ENCODE measurements around the gene LIN52.

Gene LIN52

GRCh38 chr14:74239848-74240793 is 155.4 kb downstream of the LIN52 start:
- no peak for DNase-seq

GRCh38 chr14:74240794-74241651 is 156.3 kb downstream of the LIN52 start:
- no peak for DNase-seq

GRCh38 chr14:74241652-74242017 is 156.9 kb downstream of the LIN52 start:
- DNase-seq = no peak

- DNase-seq = no peak
These were observed 157.4 kb downstream of the LIN52 start for GRCh38 chr14:74242021-74242779.

- DNase-seq = no peak
These were observed 158.0 kb downstream of the LIN52 start for GRCh38 chr14:74242780-74243042.

GRCh38 chr14:74243051-74243450 is 158.3 kb downstream of the LIN52 start:
- no peak for DNase-seq

- DNase-seq = no peak
These were observed 159.4 kb downstream of the LIN52 start for GRCh38 chr14:74244115-74244514.

- DNase-seq = no peak
These were observed 160.5 kb downstream of the LIN52 start for GRCh38 chr14:74245292-74245691.

GRCh38 chr14:74246542-74246941 is 161.8 kb downstream of the LIN52 start:
- no peak for DNase-seq

- no peak for DNase-seq
These were observed 163.3 kb downstream of the LIN52 start for GRCh38 chr14:74248017-74248416.

GRCh38 chr14:74249433-74250375 is 164.9 kb downstream of the LIN52 start:
- no peak for DNase-seq

All from GDM1 (cell line).